ENCODE data around the gene MAMLD1. TPM values are rescaled to one million over a fixed set of nuclear protein-coding genes. Genes with fewer than 3 reads are reported as not detected.

Gene MAMLD1
- total and polyA plus RNA-seq, 2 of the 8 experiments (the other 6 are each of a cell fraction or from before 2014, with no cell fraction given) = 0.09 to 0.26 TPM

- ChIA-PET CTCF (ENCODE audit: partially characterized antibody) (interaction anchor here (1.3 to 4.1 kb wide), 2 partner anchors 16 to 19 kb away, joined by 5 to 15 read pairs; no protein-coding TSS in a partner anchor), POLR2A (ENCODE audit: partially characterized antibody) (no interaction called here)
- Histone ChIP-seq H3K14ac (ENCODE audit: insufficient read length) (no peak overlapping the region), H3K9me3 (ENCODE audit: insufficient read depth in 2 of 2, low read depth in 1 of 2, low read length in 1 of 2) (no peaks in the 10 kb centered on the region), H4K8ac (ENCODE audit: extremely low read depth, insufficient read depth, low read length) (no peak overlapping the region), H2BK12ac (ENCODE audit: low read depth, low read length) (no peak overlapping the region), H4K91ac (replicated peaks; ENCODE audit: insufficient read length, low read length) (no peak overlapping the region), H3K9ac (replicated peaks in 1 of 4; ENCODE audit: extremely low read depth in 1 of 4, low read depth in 3 of 4, low read length in 3 of 4) (no peak overlapping the region), H4K5ac (ENCODE audit: insufficient read length, low read depth, low read length) (no peak overlapping the region), H3K4me1 (replicated peaks in 1 of 4; ENCODE audit: control insufficient read depth in 3 of 4, insufficient read depth in 4 of 4, low read length in 3 of 4) (no peaks in the 10 kb centered on the region), H3K23me2 (ENCODE audit: low read depth, low read length) (no peaks in the 10 kb centered on the region), H3K27ac (ENCODE audit: low read depth, low read length) (no peak overlapping the region), H4K20me1 (replicated peaks in 1 of 2; ENCODE audit: control insufficient read depth in 1 of 2, insufficient read depth in 2 of 2, low read length in 2 of 2) (no peaks in the 10 kb centered on the region), H3K4ac (replicated peaks; ENCODE audit: insufficient read length, low read depth, low read length) (no peak overlapping the region), H2BK120ac (replicated peaks; ENCODE audit: low read depth, low read length) (no peak overlapping the region), H2AK5ac (ENCODE audit: low read depth, low read length) (no peak overlapping the region), H3K23ac (ENCODE audit: insufficient read length) (no peak overlapping the region), H2BK15ac (ENCODE audit: low read length) (no peak overlapping the region), H3K79me2 (ENCODE audit: control insufficient read depth in 1 of 2, insufficient read depth in 2 of 2, low read length in 2 of 2) (no peaks in the 10 kb centered on the region), H3K27me3 (replicated peaks in 1 of 4; ENCODE audit: control insufficient read depth in 3 of 4, extremely low read depth in 1 of 4, insufficient read depth in 3 of 4, low read length in 3 of 4) (no peaks in the 10 kb centered on the region), H2AFZ (ENCODE audit: low read length) (no peak overlapping the region), H3K79me1 (ENCODE audit: low read depth, low read length) (no peaks in the 10 kb centered on the region), H2BK5ac (ENCODE audit: low read depth, low read length) (no peak overlapping the region), H3K18ac (ENCODE audit: extremely low read depth, low read length) (no peak overlapping the region), H3K56ac (replicated peaks; ENCODE audit: insufficient read length, low read depth, low read length) (no peak overlapping the region), H3K36me3 (ENCODE audit: control insufficient read depth in 2 of 4, insufficient read depth in 4 of 4, low read length in 3 of 4) (no peaks in the 10 kb centered on the region), H3K4me3 (ENCODE audit: extremely low read depth in 1 of 4, insufficient read depth in 2 of 4, low read depth in 3 of 4, low read length in 4 of 4) (no peak overlapping the region), H2BK20ac (ENCODE audit: low read length) (no peak overlapping the region), H3K4me2 (ENCODE audit: insufficient read depth in 1 of 2, low read depth in 2 of 2, low read length in 2 of 2) (no peak overlapping the region)
- 85% methylated on average over 9 of the region's 15 CpGs; no CpG with 5 or more reads in 1 of the 2 experiments for WGBS, 2 experiments (ENCODE audit: extremely low coverage in 1 of 2, insufficient coverage in 1 of 2, insufficient read length in 1 of 2, insufficient replicate concordance in 2 of 2, low coverage in 1 of 2, low lambda C conversion rate in 2 of 2, missing lambda C conversion rate in 1 of 2)
- FAIRE-seq = no peak
- no peak for TF ChIP-seq SIN3A (conservative IDR thresholded peaks at IDR 0.05 in 1 of 2, IDR thresholded peaks at IDR 0.05 in 1 of 2; ENCODE audit: low read depth in 1 of 2, low read length in 2 of 2)
- no peak for TF ChIP-seq NANOG (IDR thresholded peaks at IDR 0.05; ENCODE audit: insufficient read depth, low read depth, low read length, poor library complexity, severe bottlenecking)
- no peak for TF ChIP-seq CHD2 (IDR thresholded peaks at IDR 0.05; ENCODE audit: low read length)
- no peak for TF ChIP-seq BCL11A (IDR thresholded peaks at IDR 0.05; ENCODE audit: low read depth in 2 of 2, low read length in 2 of 2)
- TF ChIP-seq PHF8 (conservative IDR thresholded peaks at IDR 0.05; ENCODE audit: low read depth, low read length) = no peak
- TF ChIP-seq SAP30 (IDR thresholded peaks at IDR 0.05; ENCODE audit: insufficient read depth, insufficient replicate concordance, low read length) = no peak
- no peak for TF ChIP-seq USF2 (IDR thresholded peaks at IDR 0.05; ENCODE audit: low read length)
- no peak for DNase-seq (ENCODE audit: low read depth in 1 of 2, low spot score in 2 of 2)
Observed at GRCh38 chrX:150465881-150466775, 103.0 kb downstream of the MAMLD1 start.
